T-helper 2 cell treated with Interferon-gamma antibody and Interleukin-4, amounts not matched to agents 5 μg/mL and 100 μg/mL, for 36 hours (primary cell): ENCODE measurements around the gene PTBP1.
A peak's percentile ranks its signal among the peaks of the same experiment; 100 is the strongest.

ENCODE experiments used
- DNase-seq: peaks from one replicate; pipeline ENCODE4 v3.0.0; 2021; ENCODE audit warnings: low spot score
- H3K27ac Mint-ChIP-seq: one replicate; pipeline ENCODE4 v1.8.0; 2021; ENCODE audit warnings: mild to moderate bottlenecking, mixed read lengths
- H3K27me3 Mint-ChIP-seq: one replicate; pipeline ENCODE4 v1.8.0; 2021; ENCODE audit warnings: low read depth, mixed read lengths
- H3K36me3 Mint-ChIP-seq: one replicate; pipeline ENCODE4 v1.8.0; 2021; ENCODE audit warnings: low read depth, mixed read lengths
- H3K4me1 Mint-ChIP-seq: one replicate; pipeline ENCODE4 v1.8.0; 2021; ENCODE audit warnings: low read depth, mixed read lengths
- H3K4me3 Mint-ChIP-seq: one replicate; pipeline ENCODE4 v1.8.0; 2022; ENCODE audit warnings: mild to moderate bottlenecking, moderate library complexity, mixed read lengths
- H3K9me3 Mint-ChIP-seq: one replicate; pipeline ENCODE4 v1.8.0; 2021; ENCODE audit warnings: mixed read lengths

The PTBP1 gene

GRCh38 chr19:796692-797527 is at the start of gene PTBP1:
Gene PTBP1, plus strand, starts transcription at chr19:797452. Its CDS starts 46 bp downstream, at chr19:797498.
- Mint-ChIP-seq H3K4me3 (peak within 1 kb of the TSS; percentile 94), H3K9me3 (no peaks in the 10 kb centered on the region), H3K27ac (peak within 1 kb of the TSS; percentile 89), H3K36me3 (peaks cover 30% of the 10 kb centered on the region), H3K4me1 (peaks cover 21% of the 10 kb centered on the region), H3K27me3 (no peaks in the 10 kb centered on the region)
- DNase-seq = peak; percentile 100

- peaks cover 4% of the 10 kb centered on the region for H3K9me3 Mint-ChIP-seq
- no peak overlapping the region for H3K27ac Mint-ChIP-seq
- no peak for DNase-seq
- H3K27me3 Mint-ChIP-seq = no peaks in the 10 kb centered on the region
- no peak overlapping the region for H3K4me3 Mint-ChIP-seq
- no peaks in the 10 kb centered on the region for H3K4me1 Mint-ChIP-seq
- H3K36me3 Mint-ChIP-seq = no peaks in the 10 kb centered on the region
Measured at GRCh38 chr19:748274-748598, 49.0 kb upstream of the PTBP1 start.

- no peaks in the 10 kb centered on the region for H3K27me3 Mint-ChIP-seq
- no peaks in the 10 kb centered on the region for H3K36me3 Mint-ChIP-seq
- H3K4me3 Mint-ChIP-seq = no peak overlapping the region
- DNase-seq = no peak
- no peaks in the 10 kb centered on the region for H3K4me1 Mint-ChIP-seq
- no peak overlapping the region for H3K27ac Mint-ChIP-seq
- no peaks in the 10 kb centered on the region for H3K9me3 Mint-ChIP-seq
Measured at GRCh38 chr19:749811-750210, 47.4 kb upstream of the PTBP1 start.

- H3K27ac Mint-ChIP-seq = no peak within 1 kb of the TSS
- H3K4me3 Mint-ChIP-seq = no peak within 1 kb of the TSS
- H3K36me3 Mint-ChIP-seq = no peaks in the 10 kb centered on the region
- H3K9me3 Mint-ChIP-seq = no peaks in the 10 kb centered on the region
- no peaks in the 10 kb centered on the region for H3K27me3 Mint-ChIP-seq
- no peaks in the 10 kb centered on the region for H3K4me1 Mint-ChIP-seq
- DNase-seq = no peak
Measured at GRCh38 chr19:750640-751423, 46.4 kb upstream of the PTBP1 start, which contains the start of gene MISP. Gene MISP, plus strand, starts transcription at chr19:751112. Its CDS starts 5,835 bp downstream, at chr19:756947.

GRCh38 chr19:751501-752341 is 45.5 kb upstream of the PTBP1 start:
- Mint-ChIP-seq H3K9me3 (no peaks in the 10 kb centered on the region), H3K4me3 (no peak overlapping the region), H3K36me3 (no peaks in the 10 kb centered on the region), H3K27ac (no peak overlapping the region), H3K4me1 (no peaks in the 10 kb centered on the region), H3K27me3 (no peaks in the 10 kb centered on the region)
- DNase-seq = no peak

GRCh38 chr19:752652-753517 is 44.4 kb upstream of the PTBP1 start:
- no peak overlapping the region for H3K27ac Mint-ChIP-seq
- no peak for DNase-seq
- H3K9me3 Mint-ChIP-seq = no peaks in the 10 kb centered on the region
- no peaks in the 10 kb centered on the region for H3K36me3 Mint-ChIP-seq
- no peak overlapping the region for H3K4me3 Mint-ChIP-seq
- no peaks in the 10 kb centered on the region for H3K4me1 Mint-ChIP-seq
- H3K27me3 Mint-ChIP-seq = no peaks in the 10 kb centered on the region

- Mint-ChIP-seq H3K4me1 (no peaks in the 10 kb centered on the region), H3K4me3 (no peak overlapping the region), H3K27ac (no peak overlapping the region), H3K27me3 (no peaks in the 10 kb centered on the region), H3K9me3 (peaks cover under 1% of the 10 kb centered on the region), H3K36me3 (no peaks in the 10 kb centered on the region)
- no peak for DNase-seq
Measured at GRCh38 chr19:754530-754929, 42.7 kb upstream of the PTBP1 start.

GRCh38 chr19:755063-755462 is 42.2 kb upstream of the PTBP1 start:
- H3K36me3 Mint-ChIP-seq = no peaks in the 10 kb centered on the region
- H3K4me3 Mint-ChIP-seq = no peak overlapping the region
- H3K27me3 Mint-ChIP-seq = no peaks in the 10 kb centered on the region
- H3K4me1 Mint-ChIP-seq = no peaks in the 10 kb centered on the region
- H3K27ac Mint-ChIP-seq = no peak overlapping the region
- DNase-seq = no peak
- H3K9me3 Mint-ChIP-seq = peaks cover 3% of the 10 kb centered on the region

GRCh38 chr19:756236-756635 is 41.0 kb upstream of the PTBP1 start:
- peaks cover 3% of the 10 kb centered on the region for H3K9me3 Mint-ChIP-seq
- H3K4me1 Mint-ChIP-seq = no peaks in the 10 kb centered on the region
- DNase-seq = no peak
- H3K27ac Mint-ChIP-seq = no peak overlapping the region
- H3K36me3 Mint-ChIP-seq = no peaks in the 10 kb centered on the region
- no peak overlapping the region for H3K4me3 Mint-ChIP-seq
- H3K27me3 Mint-ChIP-seq = no peaks in the 10 kb centered on the region

- Mint-ChIP-seq H3K27me3 (no peaks in the 10 kb centered on the region), H3K4me3 (no peak overlapping the region), H3K9me3 (peaks cover 3% of the 10 kb centered on the region), H3K4me1 (no peaks in the 10 kb centered on the region), H3K36me3 (no peaks in the 10 kb centered on the region), H3K27ac (no peak overlapping the region)
- DNase-seq = no peak
Measured at GRCh38 chr19:756821-757688, 40.2 kb upstream of the PTBP1 start.

GRCh38 chr19:757811-758668 is 39.2 kb upstream of the PTBP1 start:
- H3K4me3 Mint-ChIP-seq = no peak overlapping the region
- DNase-seq = no peak
- no peaks in the 10 kb centered on the region for H3K4me1 Mint-ChIP-seq
- peaks cover 3% of the 10 kb centered on the region for H3K9me3 Mint-ChIP-seq
- no peaks in the 10 kb centered on the region for H3K27me3 Mint-ChIP-seq
- no peak overlapping the region for H3K27ac Mint-ChIP-seq
- H3K36me3 Mint-ChIP-seq = no peaks in the 10 kb centered on the region

- Mint-ChIP-seq H3K27me3 (no peaks in the 10 kb centered on the region), H3K4me3 (no peak overlapping the region), H3K9me3 (peaks cover 3% of the 10 kb centered on the region), H3K27ac (no peak overlapping the region), H3K36me3 (no peaks in the 10 kb centered on the region), H3K4me1 (no peaks in the 10 kb centered on the region)
- DNase-seq = no peak
Measured at GRCh38 chr19:763181-763580, 34.1 kb upstream of the PTBP1 start.
